ENCODE measurements around the gene OR51A7.

GRCh38 chr11:4922304-4922703, 18.7 kb downstream of the OR51A7 start:
- TF ChIP-seq CTCF (IDR thresholded peaks at IDR 0.05) (no peak), POLR2A (IDR thresholded peaks at IDR 0.05) (no peak)

Data from lower leg skin (tissue), 3 donors.